ENCODE data around the gene SLC49A3. TPM values are rescaled to one million over a fixed set of nuclear protein-coding genes. Genes with fewer than 3 reads are reported as not detected.

SLC49A3 gene
- total RNA-seq, 1 experiment from 2014 or later, result 5.5 TPM

DNA sequence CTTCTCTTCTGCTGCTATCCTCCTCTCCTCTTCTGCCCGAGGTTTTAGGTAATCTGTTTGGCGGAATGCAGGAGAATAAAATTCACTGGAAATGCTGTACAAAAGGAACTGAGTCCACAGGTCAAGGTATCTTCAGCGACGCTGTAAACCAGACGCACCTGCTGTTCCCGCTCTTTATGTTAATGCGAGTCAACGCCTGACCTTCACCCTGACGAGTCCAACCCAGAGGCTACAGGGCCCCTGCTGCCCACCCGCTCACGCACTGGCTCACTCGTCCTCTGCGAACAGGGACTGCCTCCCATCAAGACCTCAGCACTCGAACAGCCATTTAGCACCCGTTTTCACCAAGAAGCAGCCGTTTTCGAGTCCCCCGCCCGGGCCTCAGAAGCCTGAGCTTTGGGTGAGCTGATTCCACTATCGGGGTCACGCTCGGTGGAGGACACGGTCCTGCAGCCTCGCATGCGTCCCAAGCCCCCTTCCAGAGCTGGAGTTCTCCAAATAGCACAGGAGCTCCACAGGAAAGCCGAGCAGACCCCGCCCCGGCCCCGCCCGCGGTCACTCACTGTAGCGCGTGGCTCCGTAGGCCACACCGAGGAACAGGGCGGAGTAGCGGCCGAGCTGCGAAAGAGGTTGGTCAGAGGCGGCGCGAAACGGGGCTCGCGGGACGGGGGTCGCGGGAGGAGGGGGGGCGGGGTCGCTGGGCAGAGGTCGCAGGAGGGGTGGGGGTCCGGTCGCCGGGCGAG, 15.4 kb downstream of the SLC49A3 start:
- intact Hi-C loops (cut with micrococcal nuclease), result loop anchor here (1.0 to 10.0 kb wide), 2 partner anchors 71 to 199 kb away; no protein-coding TSS in a partner anchor
- Histone ChIP-seq H2AFZ (ENCODE audit: low read depth, low read length, poor library complexity, severe bottlenecking) (no peak overlapping the region), H3K27me3 (ENCODE audit: insufficient read depth, low read length) (no peaks in the 10 kb centered on the region), H3K27ac (ENCODE audit: low read depth, low read length) (peak overlapping the region; percentile 76), H3K79me2 (ENCODE audit: insufficient read depth, low read length) (peaks cover 26% of the 10 kb centered on the region), H3K4me3 (replicated peaks in 1 of 2; ENCODE audit: low read depth in 1 of 2, low read length in 2 of 2) (peak overlapping the region; percentile 66 to 91), H4K20me1 (ENCODE audit: insufficient read depth) (no peaks in the 10 kb centered on the region), H3K9ac (ENCODE audit: low read length) (peak overlapping the region; percentile 95), H3K9me2 (ENCODE audit: insufficient read depth) (no peaks in the 10 kb centered on the region), H3K9me3 (ENCODE audit: control insufficient read depth in 1 of 2, insufficient read depth in 1 of 2, low read depth in 1 of 2, low read length in 2 of 2) (no peaks in the 10 kb centered on the region), H3K36me3 (ENCODE audit: control insufficient read depth in 1 of 2, insufficient read depth in 2 of 2, low read length in 2 of 2) (peaks cover 10 to 24% of the 10 kb centered on the region in 2 experiments), H3K4me2 (ENCODE audit: low read length) (peak overlapping the region; percentile 93), H3K4me1 (ENCODE audit: control insufficient read depth in 1 of 2, insufficient read depth in 2 of 2, low read length in 2 of 2) (peaks cover 21 to 52% of the 10 kb centered on the region in 2 experiments)
- ChIA-PET CTCF (interaction anchor here (1.0 to 1.6 kb wide), 3 partner anchors 11 to 71 kb away, joined by 7 to 14 read pairs (median 8); no protein-coding TSS in a partner anchor), POLR2A (interaction anchor here (0.8 to 1.2 kb wide), 3 partner anchors 10 to 93 kb away, joined by 3 to 6 read pairs (median 3); no protein-coding TSS in a partner anchor), RAD21 (ENCODE audit: low non-redundant PET in 1 of 2, low total read pairs in 2 of 2, uncharacterized antibody in 2 of 2, unreplicated experiment in 2 of 2) (no interaction called here)
- BruUV-seq (replicated peaks), result TSS peak; percentile 63
- ATAC-seq (peak; percentile 28), DNase-seq (ENCODE audit: low read depth, low spot score) (no peak)
- TF ChIP-seq EZH2phosphoT487 (IDR thresholded peaks at IDR 0.05; ENCODE audit: borderline replicate concordance) (no peak), ELF1 (IDR thresholded peaks at IDR 0.05; ENCODE audit: borderline replicate concordance, low read depth) (no peak), MAX (IDR thresholded peaks at IDR 0.05) (no peak), SRF (IDR thresholded peaks at IDR 0.05; ENCODE audit: low read depth) (no peak), EZH2 (IDR thresholded peaks at IDR 0.05) (no peak), POLR2A (IDR thresholded peaks at IDR 0.05; ENCODE audit: borderline replicate concordance, extremely low read depth, insufficient read depth, insufficient read length) (no peak), EGR1 (IDR thresholded peaks at IDR 0.05; ENCODE audit: low read depth) (no peak), FOSL1 (IDR thresholded peaks at IDR 0.05; ENCODE audit: low read depth) (no peak), SP1 (IDR thresholded peaks at IDR 0.05; ENCODE audit: low read depth) (no peak), JUND (IDR thresholded peaks at IDR 0.05) (no peak), TCF7L2 (IDR thresholded peaks at IDR 0.05; ENCODE audit: borderline replicate concordance, extremely low read depth, insufficient read depth, insufficient read length) (no peak), ZFX (IDR thresholded peaks at IDR 0.05) (no peak), YY1 (IDR thresholded peaks at IDR 0.05; ENCODE audit: extremely low read depth, insufficient replicate concordance, low read depth, low read length) (no peak), ZBTB33 (IDR thresholded peaks at IDR 0.05; ENCODE audit: extremely low read depth, insufficient replicate concordance, low read length) (no peak), SIN3A (IDR thresholded peaks at IDR 0.05; ENCODE audit: low read depth) (no peak), ATF3 (IDR thresholded peaks at IDR 0.05) (no peak)
- TF ChIP-seq, protein P1, sequence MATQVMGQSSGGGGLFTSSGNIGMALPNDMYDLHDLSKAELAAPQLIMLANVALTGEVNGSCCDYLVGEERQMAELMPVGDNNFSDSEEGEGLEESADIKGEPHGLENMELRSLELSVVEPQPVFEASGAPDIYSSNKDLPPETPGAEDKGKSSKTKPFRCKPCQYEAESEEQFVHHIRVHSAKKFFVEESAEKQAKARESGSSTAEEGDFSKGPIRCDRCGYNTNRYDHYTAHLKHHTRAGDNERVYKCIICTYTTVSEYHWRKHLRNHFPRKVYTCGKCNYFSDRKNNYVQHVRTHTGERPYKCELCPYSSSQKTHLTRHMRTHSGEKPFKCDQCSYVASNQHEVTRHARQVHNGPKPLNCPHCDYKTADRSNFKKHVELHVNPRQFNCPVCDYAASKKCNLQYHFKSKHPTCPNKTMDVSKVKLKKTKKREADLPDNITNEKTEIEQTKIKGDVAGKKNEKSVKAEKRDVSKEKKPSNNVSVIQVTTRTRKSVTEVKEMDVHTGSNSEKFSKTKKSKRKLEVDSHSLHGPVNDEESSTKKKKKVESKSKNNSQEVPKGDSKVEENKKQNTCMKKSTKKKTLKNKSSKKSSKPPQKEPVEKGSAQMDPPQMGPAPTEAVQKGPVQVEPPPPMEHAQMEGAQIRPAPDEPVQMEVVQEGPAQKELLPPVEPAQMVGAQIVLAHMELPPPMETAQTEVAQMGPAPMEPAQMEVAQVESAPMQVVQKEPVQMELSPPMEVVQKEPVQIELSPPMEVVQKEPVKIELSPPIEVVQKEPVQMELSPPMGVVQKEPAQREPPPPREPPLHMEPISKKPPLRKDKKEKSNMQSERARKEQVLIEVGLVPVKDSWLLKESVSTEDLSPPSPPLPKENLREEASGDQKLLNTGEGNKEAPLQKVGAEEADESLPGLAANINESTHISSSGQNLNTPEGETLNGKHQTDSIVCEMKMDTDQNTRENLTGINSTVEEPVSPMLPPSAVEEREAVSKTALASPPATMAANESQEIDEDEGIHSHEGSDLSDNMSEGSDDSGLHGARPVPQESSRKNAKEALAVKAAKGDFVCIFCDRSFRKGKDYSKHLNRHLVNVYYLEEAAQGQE (IDR thresholded peaks at IDR 0.05; ENCODE audit: low read depth), result no peak

All from HCT116 (cell line).